ENCODE results near the gene CEACAM19. TPM values are rescaled to one million over a fixed set of nuclear protein-coding genes. Genes with fewer than 3 reads are reported as not detected.

CEACAM19 gene
- total RNA-seq, 2 donors from 2014 or later = 0.27 to 0.39 TPM

GRCh38 chr19:44636439-44637389 lies 34.6 kb upstream of the CEACAM19 start:
- ATAC-seq = no peak
- Mint-ChIP-seq H3K36me3 (ENCODE audit: low read depth) (peaks cover 5% of the 10 kb centered on the region), H3K4me3 (no peak overlapping the region)

GRCh38 chr19:44637390-44637764 lies 33.9 kb upstream of the CEACAM19 start:
- DNase-seq = no peak
- peaks cover 5% of the 10 kb centered on the region for H3K36me3 Mint-ChIP-seq (ENCODE audit: low read depth)
- no peaks in the 10 kb centered on the region for H3K9me3 ChIP-seq (ENCODE audit: control insufficient read depth, low read length, poor library complexity, severe bottlenecking)
- no peak for ATAC-seq
- peaks cover 71% of the 10 kb centered on the region for H3K27me3 Mint-ChIP-seq
- H3K4me1 Mint-ChIP-seq = no peaks in the 10 kb centered on the region
- H3K4me3 Mint-ChIP-seq = no peak overlapping the region
- no peak overlapping the region for H3K27ac Mint-ChIP-seq

More at GRCh38 chr19:44636439-44637389, 34.6 kb upstream of the CEACAM19 start:
- Mint-ChIP-seq H3K27ac (no peak overlapping the region), H3K4me1 (no peaks in the 10 kb centered on the region), H3K27me3 (peaks cover 71% of the 10 kb centered on the region)
- no peak for DNase-seq
- no peaks in the 10 kb centered on the region for H3K9me3 ChIP-seq (ENCODE audit: control insufficient read depth, low read length, poor library complexity, severe bottlenecking)

GRCh38 chr19:44640518-44640917 lies 30.8 kb upstream of the CEACAM19 start:
- DNase-seq (no peak), ATAC-seq (no peak)
- H3K27ac Mint-ChIP-seq = no peak overlapping the region
- H3K9me3 ChIP-seq (ENCODE audit: control insufficient read depth, low read length, poor library complexity, severe bottlenecking) = no peaks in the 10 kb centered on the region
- peaks cover 49% of the 10 kb centered on the region for H3K27me3 Mint-ChIP-seq
- peaks cover 4% of the 10 kb centered on the region for H3K4me1 Mint-ChIP-seq
- peaks cover 3% of the 10 kb centered on the region for H3K36me3 Mint-ChIP-seq (ENCODE audit: low read depth)
- no peak overlapping the region for H3K4me3 Mint-ChIP-seq

GRCh38 chr19:44641501-44642265 lies 29.6 kb upstream of the CEACAM19 start:
- peaks cover 3% of the 10 kb centered on the region for H3K36me3 Mint-ChIP-seq (ENCODE audit: low read depth)
- no peaks in the 10 kb centered on the region for H3K9me3 ChIP-seq (ENCODE audit: control insufficient read depth, low read length, poor library complexity, severe bottlenecking)
- H3K27ac Mint-ChIP-seq = no peak overlapping the region
- H3K27me3 Mint-ChIP-seq = peaks cover 46% of the 10 kb centered on the region
- DNase-seq (no peak), ATAC-seq (no peak)
- H3K4me3 Mint-ChIP-seq = no peak overlapping the region
- peaks cover 4% of the 10 kb centered on the region for H3K4me1 Mint-ChIP-seq

- Mint-ChIP-seq H3K4me3 (no peak overlapping the region), H3K36me3 (ENCODE audit: low read depth) (peaks cover 3% of the 10 kb centered on the region), H3K27ac (no peak overlapping the region), H3K4me1 (peaks cover 4% of the 10 kb centered on the region), H3K27me3 (peaks cover 47% of the 10 kb centered on the region)
- no peaks in the 10 kb centered on the region for H3K9me3 ChIP-seq (ENCODE audit: control insufficient read depth, low read length, poor library complexity, severe bottlenecking)
- DNase-seq = no peak
- no peak for ATAC-seq
Measured at GRCh38 chr19:44642377-44642776, 28.9 kb upstream of the CEACAM19 start.

- DNase-seq (no peak), ATAC-seq (peak; percentile 46)
- no peaks in the 10 kb centered on the region for H3K36me3 Mint-ChIP-seq (ENCODE audit: low read depth)
- no peak within 1 kb of the TSS for H3K27ac Mint-ChIP-seq
- H3K27me3 Mint-ChIP-seq = peaks cover 42% of the 10 kb centered on the region
- no peaks in the 10 kb centered on the region for H3K9me3 ChIP-seq (ENCODE audit: control insufficient read depth, low read length, poor library complexity, severe bottlenecking)
- peak within 1 kb of the TSS; percentile 73 for H3K4me3 Mint-ChIP-seq
- H3K4me1 Mint-ChIP-seq = peaks cover 4% of the 10 kb centered on the region
Measured at GRCh38 chr19:44643605-44644401, 27.5 kb upstream of the CEACAM19 start, which contains the start of gene PVR. Gene PVR (plus strand): TSS chr19:44643910. CDS start chr19:44644097, 187 bp downstream.

- no peak for ATAC-seq
- DNase-seq = no peak
- peaks cover 4% of the 10 kb centered on the region for H3K4me1 Mint-ChIP-seq
- H3K27me3 Mint-ChIP-seq = peaks cover 39% of the 10 kb centered on the region
- H3K36me3 Mint-ChIP-seq (ENCODE audit: low read depth) = no peaks in the 10 kb centered on the region
- H3K27ac Mint-ChIP-seq = no peak overlapping the region
- no peaks in the 10 kb centered on the region for H3K9me3 ChIP-seq (ENCODE audit: control insufficient read depth, low read length, poor library complexity, severe bottlenecking)
- H3K4me3 Mint-ChIP-seq = peak overlapping the region; percentile 73
Measured at GRCh38 chr19:44644402-44645016, 26.8 kb upstream of the CEACAM19 start.

- no peak for DNase-seq
- H3K9me3 ChIP-seq (ENCODE audit: control insufficient read depth, low read length, poor library complexity, severe bottlenecking) = no peaks in the 10 kb centered on the region
Measured at GRCh38 chr19:44645407-44646048, 25.8 kb upstream of the CEACAM19 start.

GRCh38 chr19:44646049-44646416 lies 25.2 kb upstream of the CEACAM19 start:
- H3K27ac Mint-ChIP-seq = no peak overlapping the region
- H3K36me3 Mint-ChIP-seq (ENCODE audit: low read depth) = no peaks in the 10 kb centered on the region
- no peak for DNase-seq
- peaks cover 6% of the 10 kb centered on the region for H3K4me1 Mint-ChIP-seq
- no peak for ATAC-seq
- H3K27me3 Mint-ChIP-seq = peaks cover 29% of the 10 kb centered on the region
- H3K4me3 Mint-ChIP-seq = no peak overlapping the region
- no peaks in the 10 kb centered on the region for H3K9me3 ChIP-seq (ENCODE audit: control insufficient read depth, low read length, poor library complexity, severe bottlenecking)

More at GRCh38 chr19:44645407-44646048, 25.8 kb upstream of the CEACAM19 start:
- Mint-ChIP-seq H3K4me1 (peaks cover 4% of the 10 kb centered on the region), H3K27ac (no peak overlapping the region), H3K27me3 (peaks cover 34% of the 10 kb centered on the region), H3K4me3 (no peak overlapping the region), H3K36me3 (ENCODE audit: low read depth) (no peaks in the 10 kb centered on the region)
- no peak for ATAC-seq

- H3K27ac Mint-ChIP-seq = no peak overlapping the region
- H3K4me3 Mint-ChIP-seq = no peak overlapping the region
- H3K4me1 Mint-ChIP-seq = peaks cover 7% of the 10 kb centered on the region
- peaks cover 2% of the 10 kb centered on the region for H3K36me3 Mint-ChIP-seq (ENCODE audit: low read depth)
- ATAC-seq = no peak
- no peaks in the 10 kb centered on the region for H3K9me3 ChIP-seq (ENCODE audit: control insufficient read depth, low read length, poor library complexity, severe bottlenecking)
- no peak for DNase-seq
- H3K27me3 Mint-ChIP-seq = peaks cover 27% of the 10 kb centered on the region
Measured at GRCh38 chr19:44647144-44647543, 24.1 kb upstream of the CEACAM19 start.

- H3K36me3 Mint-ChIP-seq (ENCODE audit: low read depth) = peaks cover 2% of the 10 kb centered on the region
- DNase-seq = no peak
- ATAC-seq = no peak
- H3K4me1 Mint-ChIP-seq = peaks cover 7% of the 10 kb centered on the region
- H3K27ac Mint-ChIP-seq = no peak overlapping the region
- H3K27me3 Mint-ChIP-seq = peaks cover 21% of the 10 kb centered on the region
- no peak overlapping the region for H3K4me3 Mint-ChIP-seq
- no peaks in the 10 kb centered on the region for H3K9me3 ChIP-seq (ENCODE audit: control insufficient read depth, low read length, poor library complexity, severe bottlenecking)
Measured at GRCh38 chr19:44648631-44649251, 22.5 kb upstream of the CEACAM19 start.
